ENCODE results near the gene IDUA.

Gene IDUA

DNA sequence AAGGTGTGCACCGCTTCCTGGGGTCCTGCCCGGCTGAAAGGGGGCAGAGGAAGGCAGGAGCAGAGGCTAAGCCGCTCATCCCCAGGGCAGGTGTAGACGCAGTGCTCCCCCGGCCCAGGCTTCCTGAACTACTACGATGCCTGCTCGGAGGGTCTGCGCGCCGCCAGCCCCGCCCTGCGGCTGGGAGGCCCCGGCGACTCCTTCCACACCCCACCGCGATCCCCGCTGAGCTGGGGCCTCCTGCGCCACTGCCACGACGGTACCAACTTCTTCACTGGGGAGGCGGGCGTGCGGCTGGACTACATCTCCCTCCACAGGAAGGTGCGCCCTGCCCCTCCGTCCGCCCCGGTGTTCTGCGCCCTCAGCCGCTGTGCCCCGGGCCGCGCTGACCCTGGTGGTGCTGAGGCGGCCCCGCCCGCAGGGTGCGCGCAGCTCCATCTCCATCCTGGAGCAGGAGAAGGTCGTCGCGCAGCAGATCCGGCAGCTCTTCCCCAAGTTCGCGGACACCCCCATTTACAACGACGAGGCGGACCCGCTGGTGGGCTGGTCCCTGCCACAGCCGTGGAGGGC is 14.8 kb downstream of the IDUA start:
- no peak for DNase-seq

DNA sequence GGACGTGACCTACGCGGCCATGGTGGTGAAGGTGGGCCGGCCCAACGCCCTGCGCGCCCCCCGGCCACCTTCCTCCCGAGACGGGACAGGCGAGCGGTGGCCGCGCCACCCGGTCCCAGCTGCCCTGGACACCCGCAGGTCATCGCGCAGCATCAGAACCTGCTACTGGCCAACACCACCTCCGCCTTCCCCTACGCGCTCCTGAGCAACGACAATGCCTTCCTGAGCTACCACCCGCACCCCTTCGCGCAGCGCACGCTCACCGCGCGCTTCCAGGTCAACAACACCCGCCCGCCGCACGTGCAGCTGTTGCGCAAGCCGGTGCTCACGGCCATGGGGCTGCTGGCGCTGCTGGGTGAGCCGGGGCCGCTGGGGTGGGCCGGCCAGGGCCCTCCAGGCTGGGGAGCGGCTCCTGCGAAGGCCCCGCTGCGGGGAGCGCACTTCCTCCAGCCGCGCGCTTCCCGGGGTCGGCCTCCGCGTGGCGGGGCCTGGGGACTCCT is 15.3 kb downstream of the IDUA start:
- no peak for DNase-seq

DNA sequence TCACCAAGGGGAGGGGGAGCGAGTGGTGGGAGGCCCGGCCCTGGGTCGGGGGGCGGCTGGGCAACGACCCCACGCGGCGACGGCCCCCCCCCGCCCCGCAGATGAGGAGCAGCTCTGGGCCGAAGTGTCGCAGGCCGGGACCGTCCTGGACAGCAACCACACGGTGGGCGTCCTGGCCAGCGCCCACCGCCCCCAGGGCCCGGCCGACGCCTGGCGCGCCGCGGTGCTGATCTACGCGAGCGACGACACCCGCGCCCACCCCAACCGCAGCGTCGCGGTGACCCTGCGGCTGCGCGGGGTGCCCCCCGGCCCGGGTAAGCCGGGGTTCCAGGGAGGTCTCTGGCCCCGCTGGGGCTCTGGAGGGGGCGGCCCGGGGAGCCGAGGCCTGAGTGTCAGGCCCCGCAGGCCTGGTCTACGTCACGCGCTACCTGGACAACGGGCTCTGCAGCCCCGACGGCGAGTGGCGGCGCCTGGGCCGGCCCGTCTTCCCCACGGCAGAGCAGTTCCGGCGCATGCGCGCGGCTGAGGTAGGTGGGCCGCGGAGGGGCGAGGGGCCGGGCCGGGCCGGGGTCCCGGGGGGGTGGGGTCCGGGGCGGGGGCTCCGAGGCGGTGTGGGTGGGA is 15.9 kb downstream of the IDUA start:
- DNase-seq, result no peak

DNA sequence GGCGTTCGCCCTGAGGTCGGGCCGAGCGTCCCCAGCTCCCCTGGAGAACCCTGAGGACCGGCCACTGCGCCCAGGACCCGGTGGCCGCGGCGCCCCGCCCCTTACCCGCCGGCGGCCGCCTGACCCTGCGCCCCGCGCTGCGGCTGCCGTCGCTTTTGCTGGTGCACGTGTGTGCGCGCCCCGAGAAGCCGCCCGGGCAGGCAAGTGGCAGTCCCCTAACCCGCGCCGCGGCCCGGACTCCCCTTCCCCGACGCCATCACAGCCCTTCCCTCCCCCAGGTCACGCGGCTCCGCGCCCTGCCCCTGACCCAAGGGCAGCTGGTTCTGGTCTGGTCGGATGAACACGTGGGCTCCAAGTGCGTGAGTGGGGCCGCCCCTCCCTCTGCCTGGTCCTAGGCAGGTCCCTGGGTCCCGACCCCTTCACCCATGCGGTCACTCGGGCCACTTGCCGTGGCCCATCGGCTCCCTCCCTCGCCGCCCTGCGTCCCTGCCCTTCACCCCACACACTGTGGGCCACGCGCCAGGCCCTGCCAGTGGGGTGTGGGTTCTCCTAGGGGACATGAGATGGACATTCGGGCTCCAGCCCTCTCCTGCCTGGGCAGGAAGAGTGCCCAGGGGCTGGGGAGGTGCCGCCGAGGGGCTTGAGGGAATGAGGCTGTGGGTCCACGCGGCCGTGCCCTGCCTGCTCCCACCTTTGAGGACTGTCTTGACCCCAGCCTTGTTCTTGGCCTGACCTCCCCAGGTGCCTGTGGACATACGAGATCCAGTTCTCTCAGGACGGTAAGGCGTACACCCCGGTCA is 16.6 kb downstream of the IDUA start:
- DNase-seq, result no peak

DNA sequence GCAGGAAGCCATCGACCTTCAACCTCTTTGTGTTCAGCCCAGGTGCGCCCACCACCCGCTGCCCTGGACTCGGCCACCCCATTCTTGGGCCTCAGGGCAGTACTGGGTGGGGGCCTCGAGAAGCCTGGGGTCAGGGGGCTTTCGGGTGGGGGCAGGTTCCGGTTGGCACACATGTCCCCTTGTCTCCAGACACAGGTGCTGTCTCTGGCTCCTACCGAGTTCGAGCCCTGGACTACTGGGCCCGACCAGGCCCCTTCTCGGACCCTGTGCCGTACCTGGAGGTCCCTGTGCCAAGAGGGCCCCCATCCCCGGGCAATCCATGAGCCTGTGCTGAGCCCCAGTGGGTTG is 17.2 kb downstream of the IDUA start:
- DNase-seq, result no peak

DNA sequence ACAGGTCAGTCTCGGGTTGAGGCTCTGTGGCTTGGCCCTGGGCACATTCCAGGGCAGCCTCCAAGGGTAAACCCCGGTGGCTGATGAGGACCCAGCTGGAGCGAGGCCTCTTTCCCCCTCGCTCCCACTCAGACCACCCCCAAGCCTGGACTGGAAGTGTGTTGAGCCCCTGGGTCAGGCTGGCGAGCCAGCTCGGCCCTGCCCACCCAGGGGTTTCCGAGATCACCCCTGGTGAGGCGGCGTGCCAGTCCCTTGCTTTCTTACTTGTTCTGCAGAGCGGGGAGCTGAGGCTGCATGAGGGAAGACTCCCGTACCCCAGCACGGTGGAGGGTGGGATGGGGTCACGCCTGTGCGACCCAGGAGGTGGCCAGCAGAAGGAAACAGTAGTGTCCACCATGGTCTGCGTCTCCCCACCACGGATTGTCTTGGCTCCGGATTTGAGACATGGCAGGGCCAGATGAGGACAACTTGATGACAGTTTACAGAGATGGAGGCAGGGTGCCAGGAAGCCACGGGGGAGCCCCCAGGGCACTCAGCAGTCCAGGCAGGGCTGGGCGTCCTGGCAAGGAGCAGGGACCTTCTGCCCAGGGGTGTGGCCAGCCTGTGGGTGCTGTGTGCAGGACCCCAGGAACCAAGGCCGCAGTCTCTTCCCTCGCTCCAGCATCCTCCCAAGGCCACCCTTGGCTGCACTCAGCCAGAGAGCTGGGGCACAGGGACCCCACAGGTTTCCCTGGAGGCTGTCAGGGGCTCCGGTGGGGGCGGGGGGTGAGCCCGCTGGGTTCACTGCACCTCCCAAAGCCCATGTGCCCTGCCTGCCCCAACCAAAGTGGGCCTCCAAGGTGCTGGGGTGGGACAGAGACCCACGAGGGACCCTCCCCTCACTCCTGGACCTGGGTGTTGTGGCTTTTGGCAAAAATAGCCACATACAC is 18.0 kb downstream of the IDUA start:
- DNase-seq, result no peak

DNA sequence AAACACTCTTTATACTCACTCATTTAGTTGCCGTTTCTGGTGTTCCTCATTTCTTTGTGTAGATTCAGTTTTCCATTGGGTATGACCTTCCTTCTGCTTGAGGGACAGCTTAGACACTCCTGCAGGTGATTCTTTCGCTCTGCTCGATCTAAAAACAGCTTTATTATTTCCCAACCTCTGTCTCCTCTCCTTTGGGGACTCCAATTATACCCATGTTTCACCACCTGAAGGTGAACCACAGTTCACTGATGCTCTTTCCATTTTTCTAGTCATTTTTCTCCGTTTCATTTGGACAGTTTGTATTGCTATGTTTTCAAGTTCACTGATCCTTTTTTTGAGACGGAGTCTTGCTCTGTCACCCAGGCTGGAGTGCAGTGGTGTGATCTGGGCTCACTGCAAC is 20.0 kb downstream of the IDUA start:
- DNase-seq, result no peak

DNA sequence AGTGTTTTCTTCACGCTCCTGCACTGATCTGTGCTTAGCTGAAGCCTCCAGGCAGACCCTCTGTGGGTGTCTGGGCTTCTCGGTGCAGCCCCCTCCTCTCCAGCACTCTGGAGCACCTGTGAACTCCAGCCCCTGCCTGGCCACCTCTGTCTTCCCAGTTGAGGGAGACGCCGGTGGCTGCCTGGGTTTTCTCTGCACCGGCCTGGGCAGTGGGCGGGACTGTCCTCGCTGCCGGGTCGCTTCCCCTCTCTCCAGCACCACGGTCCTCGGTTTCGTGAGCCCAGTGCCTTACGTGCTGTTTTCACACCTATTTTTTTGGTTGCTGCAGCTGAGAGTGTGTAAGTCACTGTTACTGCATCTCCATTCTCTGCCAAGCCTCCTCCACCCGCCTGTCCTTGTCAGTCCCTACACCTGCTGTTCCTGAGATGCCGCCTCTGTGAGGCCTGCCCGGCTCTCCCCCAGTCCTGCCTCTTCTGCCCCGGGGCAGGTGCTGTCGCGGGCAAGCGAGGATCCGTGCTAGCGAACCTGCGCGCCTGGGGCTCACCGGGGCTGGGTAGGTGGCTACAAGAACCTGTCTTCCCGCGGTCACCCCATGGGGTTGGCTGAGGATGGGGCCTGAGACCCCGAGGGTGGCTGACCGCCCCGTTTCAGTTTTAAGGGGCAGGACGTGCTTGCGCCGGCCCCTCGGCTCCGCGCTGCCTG is 22.1 kb downstream of the IDUA start:
- DNase-seq, result no peak

DNA sequence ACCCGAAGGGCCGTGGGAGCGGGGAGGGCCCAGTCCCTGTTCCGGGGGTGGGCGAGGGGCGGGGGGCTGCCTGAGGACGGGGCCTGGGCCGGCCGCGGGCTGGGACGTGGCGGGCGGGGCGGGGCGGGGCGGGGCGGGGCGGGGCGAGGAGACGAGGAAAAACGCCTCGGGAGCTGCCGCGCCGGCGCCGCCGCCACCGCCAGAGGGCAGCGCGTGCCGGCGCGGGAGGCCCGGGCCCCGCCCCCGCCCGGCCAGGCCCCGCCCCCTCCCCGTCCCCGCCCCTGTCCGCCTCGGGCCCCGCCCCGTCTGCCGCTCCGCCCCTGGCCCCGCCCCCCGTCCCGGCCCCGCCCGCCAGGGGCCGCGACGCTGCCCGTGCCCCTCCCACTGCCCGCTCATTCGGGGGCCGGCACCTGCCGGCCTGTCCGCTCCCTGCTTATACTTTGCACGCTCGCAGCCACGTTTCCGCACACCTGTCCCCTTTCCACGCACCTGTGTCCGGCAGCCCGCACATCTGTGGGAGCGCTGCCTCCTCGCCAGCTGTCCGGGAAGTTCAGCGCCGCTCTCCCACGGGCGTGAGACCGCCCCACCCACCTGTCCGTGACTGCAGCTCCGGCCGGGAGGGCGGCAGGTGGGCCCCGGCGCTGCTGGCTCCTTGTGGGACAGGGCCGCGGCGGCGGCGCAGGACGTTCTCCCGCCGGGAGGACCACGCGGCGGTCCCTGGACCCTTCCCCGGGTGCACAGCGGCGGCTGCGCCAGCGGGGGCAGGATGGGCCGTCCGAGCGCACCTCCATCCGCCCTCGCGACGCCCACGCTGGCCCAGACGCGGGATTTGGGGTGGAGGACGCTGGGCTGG is 22.9 kb downstream of the IDUA start:
- no peak for DNase-seq

DNA sequence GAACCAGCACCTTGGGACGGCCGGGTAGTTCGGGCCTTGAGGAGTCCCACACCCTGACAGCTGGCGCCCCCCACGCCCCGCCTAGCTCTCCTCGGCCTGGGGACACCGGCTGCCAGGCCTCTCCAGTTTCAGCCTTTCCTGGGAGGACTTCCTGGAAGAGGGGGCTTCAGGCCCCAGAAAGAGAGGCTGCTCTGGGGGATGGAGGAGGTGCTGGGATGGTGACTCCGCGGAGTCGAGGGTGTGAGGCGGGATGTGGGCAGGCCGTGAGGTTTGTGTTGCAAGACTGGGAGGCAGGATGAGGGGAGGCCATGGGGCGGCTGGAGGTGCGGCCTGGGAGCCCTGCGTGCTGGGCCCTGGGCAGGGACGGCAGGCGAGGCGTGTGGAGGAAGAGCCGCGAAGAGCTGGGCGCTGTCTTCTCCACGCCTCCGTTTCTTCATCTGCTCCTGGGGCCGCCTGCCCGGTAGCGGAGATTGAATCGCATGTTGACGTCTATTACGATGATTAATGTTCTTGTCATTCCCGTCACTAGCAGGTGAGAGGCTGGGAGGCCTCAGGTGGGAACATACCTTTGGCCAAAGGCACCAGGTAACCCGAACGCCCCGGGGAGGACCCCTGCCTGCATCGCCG is 23.7 kb downstream of the IDUA start:
- DNase-seq, result no peak

DNA sequence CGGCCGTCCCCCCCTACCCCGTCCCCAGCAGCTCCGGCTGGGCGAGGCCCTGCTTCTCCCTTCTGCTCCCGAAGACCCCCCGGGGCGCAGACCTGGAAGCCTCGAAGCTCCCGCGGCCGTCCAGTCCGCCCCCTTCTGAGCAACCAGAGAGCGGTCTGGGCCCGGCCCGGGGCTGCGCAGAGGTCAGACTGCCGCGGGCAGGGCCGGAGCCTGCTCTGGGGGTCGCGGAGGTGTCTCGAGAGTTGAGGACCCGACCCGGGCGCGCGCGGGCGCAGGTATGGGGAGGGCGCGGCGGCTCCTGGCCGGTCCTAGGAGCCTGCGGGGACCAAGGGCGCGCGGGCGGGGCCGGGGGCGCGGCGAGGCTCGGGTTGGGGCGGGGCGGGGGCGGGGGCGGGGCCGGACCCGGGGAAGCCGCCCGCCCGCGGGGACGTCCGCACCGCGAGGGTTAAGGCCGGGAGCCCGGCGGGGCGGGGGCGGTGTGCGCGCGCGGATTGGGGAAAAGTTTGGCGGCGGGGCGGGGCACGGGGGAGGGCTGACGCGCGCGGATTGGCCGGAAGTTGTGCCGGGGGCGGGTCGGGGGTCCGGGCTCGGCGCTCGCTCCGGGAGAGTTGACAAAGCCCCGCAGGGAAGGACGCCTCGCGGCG is 24.3 kb downstream of the IDUA start, which contains the start of gene FGFRL1:
Gene FGFRL1, plus strand, starts transcription at position 605 of the 644 bp plus-strand sequence. CDS start 860 bp downstream, outside the sequence.
- DNase-seq, result peak; percentile 98

DNA sequence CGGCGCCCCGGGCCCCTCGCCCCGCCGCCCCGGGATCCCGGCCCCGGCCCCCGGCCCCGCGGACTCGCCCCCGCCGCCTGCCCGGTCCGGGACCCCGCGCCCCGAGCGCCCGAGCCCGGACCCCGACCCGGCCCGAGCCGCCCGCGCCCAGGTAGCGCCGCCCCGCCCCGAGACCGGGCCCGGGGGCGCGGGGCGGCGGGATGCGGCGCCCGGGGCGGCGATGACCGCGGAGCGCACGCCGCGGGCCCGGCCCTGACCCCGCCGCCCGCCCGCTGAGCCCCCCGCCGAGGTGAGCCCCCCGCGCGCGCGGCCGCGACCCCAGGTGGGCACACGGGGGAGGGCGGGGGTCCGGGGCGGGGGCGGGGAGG is 24.8 kb downstream of the IDUA start:
- DNase-seq, result no peak

DNA sequence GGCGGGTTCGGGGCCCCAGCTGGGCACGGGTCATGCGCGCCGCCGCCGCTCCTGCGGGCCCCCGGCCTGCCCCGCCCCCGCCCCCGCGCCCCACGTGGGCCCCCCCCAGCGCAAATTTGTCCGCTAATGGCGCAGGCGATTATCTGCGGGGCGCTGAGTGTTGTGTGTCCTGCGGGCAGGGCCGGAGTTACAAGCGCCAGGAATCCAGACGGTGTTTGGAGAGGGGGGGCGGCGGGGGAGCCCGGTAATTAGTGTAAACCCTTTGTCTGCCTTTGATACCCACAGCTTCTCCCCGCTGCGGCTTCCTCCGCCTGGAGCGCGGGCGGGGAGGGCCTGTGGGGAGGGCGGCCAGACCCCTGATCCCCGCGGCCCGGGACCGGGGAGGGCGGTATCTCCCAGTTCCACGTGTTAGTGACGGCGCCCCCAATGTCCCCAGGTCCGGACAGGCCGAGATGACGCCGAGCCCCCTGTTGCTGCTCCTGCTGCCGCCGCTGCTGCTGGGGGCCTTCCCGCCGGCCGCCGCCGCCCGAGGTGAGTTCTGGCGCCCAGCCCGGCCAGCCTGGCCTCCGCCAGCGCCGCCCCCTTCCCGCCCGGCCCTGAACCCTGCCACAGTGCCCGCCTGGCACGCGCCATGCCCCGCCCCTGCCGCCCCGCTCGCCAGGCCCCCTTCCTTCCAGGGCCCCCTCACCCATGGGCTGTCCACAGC is 25.3 kb downstream of the IDUA start:
- no peak for DNase-seq

DNA sequence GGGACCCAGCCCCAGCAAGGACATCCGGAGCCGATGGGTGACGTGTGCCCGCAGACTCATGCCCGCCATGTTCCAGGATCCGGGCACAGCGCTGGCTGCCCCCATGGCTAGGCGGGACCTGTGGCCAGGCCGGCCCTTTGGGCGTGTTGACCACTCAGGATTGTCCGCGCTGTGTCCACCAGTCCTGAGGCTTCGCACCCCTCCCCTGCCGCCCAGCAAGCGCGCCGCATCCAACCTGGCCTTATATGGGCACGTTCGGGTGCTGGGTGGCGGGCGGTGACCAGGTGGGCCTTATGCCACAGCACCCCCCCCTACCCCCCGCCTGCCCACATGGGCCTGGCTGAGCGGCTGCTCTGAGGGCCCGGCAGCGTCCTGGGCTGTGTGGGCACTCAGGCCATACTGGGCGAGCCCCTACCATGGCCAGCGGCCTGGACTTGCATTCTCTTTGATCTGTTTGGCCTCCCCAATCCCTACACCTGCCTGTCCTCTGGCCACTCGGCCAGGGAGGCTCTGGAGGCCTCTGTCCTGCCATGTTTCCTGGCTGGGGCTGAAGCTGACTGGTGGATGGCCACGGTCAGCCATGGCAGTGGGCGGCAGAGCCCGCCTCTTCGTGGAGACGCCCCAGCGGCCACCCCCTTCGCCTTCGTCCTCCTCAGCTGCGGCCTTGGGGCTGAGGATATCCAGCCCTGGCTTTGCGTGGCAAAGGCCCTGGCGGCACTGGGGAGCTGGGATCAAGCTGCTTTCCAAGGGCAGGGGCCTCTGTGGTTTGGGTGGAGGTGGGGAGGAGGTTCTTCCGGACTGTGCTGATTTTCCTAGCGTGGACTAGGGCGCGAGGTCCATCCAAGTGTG is 26.6 kb downstream of the IDUA start:
- DNase-seq, result no peak

DNA sequence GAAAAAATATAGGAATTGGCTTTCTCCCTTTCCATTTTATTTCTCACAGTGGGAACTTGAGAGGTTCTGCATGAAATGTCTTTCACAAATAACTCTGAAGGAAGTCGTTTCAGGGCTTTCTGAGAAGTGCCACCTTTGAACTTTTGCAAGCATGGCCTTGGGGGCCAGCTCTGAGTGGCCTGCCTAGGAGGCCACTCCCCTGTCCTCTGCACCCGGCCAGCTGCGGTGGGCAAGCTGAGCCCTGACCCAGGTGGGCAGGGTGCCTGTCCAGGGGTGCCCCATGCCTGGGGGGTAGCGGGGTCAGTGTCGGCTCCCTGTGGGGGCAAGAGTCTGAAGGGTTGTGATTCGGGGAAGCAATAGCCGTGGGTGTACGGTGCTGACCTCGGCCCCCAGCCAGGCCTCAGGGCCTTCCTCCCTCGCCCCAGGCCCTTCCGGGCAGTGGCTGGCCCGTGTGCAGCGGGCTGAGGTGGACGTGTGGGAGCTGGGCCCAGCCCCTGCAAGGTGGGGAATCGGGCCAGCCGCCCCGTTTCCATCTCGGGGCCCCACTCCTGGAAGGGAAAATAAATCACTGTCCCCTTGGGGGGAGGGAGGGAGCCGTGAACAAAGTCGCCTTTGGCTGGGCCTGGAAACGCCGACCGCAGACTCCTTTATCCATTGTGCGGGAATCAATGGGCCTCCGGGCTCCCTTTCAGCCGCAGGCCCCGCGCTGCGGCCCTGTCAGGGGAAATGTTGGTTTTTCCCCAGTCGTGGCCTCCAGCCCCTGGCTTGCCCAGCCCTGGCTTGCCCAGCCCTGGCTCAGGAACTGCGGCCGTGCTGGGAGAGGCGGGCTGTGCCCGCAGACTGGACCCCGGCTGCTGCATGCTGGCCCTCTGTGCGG is 27.7 kb downstream of the IDUA start:
- DNase-seq, result no peak

DNA sequence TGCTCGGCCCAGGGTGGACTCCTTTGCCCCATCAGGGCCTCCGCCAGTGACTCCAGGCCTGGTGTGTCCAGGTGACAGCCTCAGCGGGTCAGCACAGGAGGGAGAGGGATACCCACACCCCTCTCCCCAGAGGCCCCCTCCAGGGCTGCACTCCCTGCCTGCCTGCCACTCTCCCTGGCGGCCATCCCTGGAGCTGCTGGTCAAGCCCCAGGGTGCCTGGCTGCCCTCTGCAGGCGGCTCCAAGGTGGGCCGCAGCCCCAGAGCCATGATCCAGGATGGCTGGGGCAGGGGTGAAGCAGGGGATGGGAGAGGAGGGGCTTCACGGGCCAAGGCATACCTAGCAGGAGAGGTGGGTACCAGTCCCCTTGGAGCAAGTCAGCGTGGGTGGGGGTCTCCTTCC is 28.3 kb downstream of the IDUA start:
- DNase-seq, result no peak

DNA sequence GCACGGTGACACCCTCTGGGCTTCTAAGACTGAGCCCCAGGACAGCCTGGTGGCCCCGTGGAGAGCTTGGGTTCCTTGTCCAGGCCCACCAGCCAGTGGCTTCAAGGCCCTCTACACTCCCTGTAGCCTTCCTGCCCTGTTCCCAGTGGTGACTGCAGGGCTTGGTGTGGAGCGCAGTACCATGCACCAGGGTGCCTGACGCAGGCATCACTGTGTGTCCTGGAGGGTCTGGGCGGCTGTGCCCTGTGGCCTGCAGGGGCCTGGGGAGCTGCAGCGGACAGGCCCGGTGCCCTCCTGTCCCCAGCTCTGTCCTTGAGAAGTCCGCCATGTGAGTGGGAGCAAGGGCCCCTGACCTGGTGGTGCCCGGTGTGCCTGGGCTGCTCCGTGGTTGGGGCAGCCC is 28.9 kb downstream of the IDUA start:
- no peak for DNase-seq

DNA sequence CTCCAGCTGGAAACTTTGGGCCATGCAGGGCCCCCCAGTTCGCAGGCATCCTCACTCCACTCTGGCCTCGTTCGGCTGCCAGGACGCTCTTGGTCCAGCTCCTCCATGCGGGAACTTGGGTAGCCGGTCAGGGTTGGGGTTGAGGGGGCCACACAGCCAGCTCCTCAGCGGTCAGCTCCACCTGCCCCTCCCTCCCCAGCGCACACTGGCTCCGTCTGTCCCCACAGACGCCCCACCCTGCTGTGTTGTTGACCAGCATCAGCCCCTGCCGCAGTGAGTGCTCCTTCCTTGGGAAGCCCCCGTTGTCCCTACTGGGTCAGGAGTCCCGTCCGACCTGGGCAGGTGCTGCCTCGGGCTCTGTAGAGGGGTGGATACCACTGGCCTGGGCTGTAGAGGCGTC is 30.4 kb downstream of the IDUA start:
- no peak for DNase-seq
